ENCODE measurements around the gene PTPRN2.
"Not testable (repeated sequence)": the region's sequence is repeated elsewhere in the genome, so short reads cannot be mapped to it uniquely, and the experiment has no call there.

PTPRN2 gene

GRCh38 chr7:158321936-158322615 lies 265.5 kb downstream of the PTPRN2 start:
- no peak for DNase-seq (ENCODE audit: low read depth)

- DNase-seq (ENCODE audit: low read depth) = no peak
Measured at GRCh38 chr7:158321056-158321700, 266.4 kb downstream of the PTPRN2 start.

GRCh38 chr7:158320328-158320727 lies 267.3 kb downstream of the PTPRN2 start:
- DNase-seq (ENCODE audit: low read depth) = no peak

GRCh38 chr7:158318511-158318913 lies 269.1 kb downstream of the PTPRN2 start:
- no peak for DNase-seq (ENCODE audit: low read depth)

GRCh38 chr7:158317238-158318205 lies 270.1 kb downstream of the PTPRN2 start:
- no peak for DNase-seq (ENCODE audit: low read depth)

- no peak for DNase-seq (ENCODE audit: low read depth)
Measured at GRCh38 chr7:158316466-158317031, 271.1 kb downstream of the PTPRN2 start.

- no peak for DNase-seq (ENCODE audit: low read depth)
Measured at GRCh38 chr7:158315881-158316280, 271.7 kb downstream of the PTPRN2 start.

GRCh38 chr7:158315326-158315725 lies 272.3 kb downstream of the PTPRN2 start:
- DNase-seq (ENCODE audit: low read depth) = no peak

- DNase-seq (ENCODE audit: low read depth) = no peak
Measured at GRCh38 chr7:158314394-158314793, 273.2 kb downstream of the PTPRN2 start.

GRCh38 chr7:158313931-158314330 lies 273.7 kb downstream of the PTPRN2 start:
- no peak for DNase-seq (ENCODE audit: low read depth)

GRCh38 chr7:158312789-158313188 lies 274.8 kb downstream of the PTPRN2 start:
- DNase-seq (ENCODE audit: low read depth) = no peak

- no peak for DNase-seq (ENCODE audit: low read depth)
Measured at GRCh38 chr7:158311791-158312190, 275.8 kb downstream of the PTPRN2 start.

GRCh38 chr7:158310924-158311666 lies 276.5 kb downstream of the PTPRN2 start:
- no peak for DNase-seq (ENCODE audit: low read depth)

- no peak for DNase-seq (ENCODE audit: low read depth)
Measured at GRCh38 chr7:158309868-158310763, 277.5 kb downstream of the PTPRN2 start.

GRCh38 chr7:158308001-158308400 lies 279.6 kb downstream of the PTPRN2 start:
- DNase-seq (ENCODE audit: low read depth) = no peak

GRCh38 chr7:158304072-158304471 lies 283.6 kb downstream of the PTPRN2 start:
- DNase-seq (ENCODE audit: low read depth) = not testable (repeated sequence)

GRCh38 chr7:158303121-158303520 lies 284.5 kb downstream of the PTPRN2 start:
- DNase-seq (ENCODE audit: low read depth) = no peak

- DNase-seq (ENCODE audit: low read depth) = no peak
Measured at GRCh38 chr7:158302274-158303070, 285.2 kb downstream of the PTPRN2 start.

- no peak for DNase-seq (ENCODE audit: low read depth)
Measured at GRCh38 chr7:158301207-158301606, 286.4 kb downstream of the PTPRN2 start.

- DNase-seq (ENCODE audit: low read depth) = no peak
Measured at GRCh38 chr7:158300427-158300826, 287.2 kb downstream of the PTPRN2 start.

All from stimulated activated CD4-positive, alpha-beta T cell treated with anti-CD3 and anti-CD28 coated beads, Interleukin-2, amount 100 ng/mL, for 4 hours (primary cell).